Activated CD4-positive, alpha-beta T cell treated with anti-CD3 and anti-CD28 coated beads for 24 hours (primary cell): Measurements from ENCODE around the gene COMMD10.
"Not testable (repeated sequence)": the region's sequence is repeated elsewhere in the genome, so short reads cannot be mapped to it uniquely, and the experiment has no call there.

Source experiments
- DNase-seq, 2 donors: peaks; one replicate each; pipeline ENCODE4 v3.0.0-alpha.2; 2020; ENCODE audit warnings: low read depth in 2 of 2

The COMMD10 gene

GRCh38 chr5:116097301-116097700 lies 12.5 kb downstream of the COMMD10 start:
- DNase-seq = no peak

- DNase-seq = no peak
Measured at GRCh38 chr5:116098998-116099397, 14.2 kb downstream of the COMMD10 start.

GRCh38 chr5:116104941-116105340 lies 20.1 kb downstream of the COMMD10 start:
- not testable (repeated sequence) for DNase-seq

GRCh38 chr5:116115163-116115562 lies 30.3 kb downstream of the COMMD10 start:
- DNase-seq = no peak

GRCh38 chr5:116130471-116130870 lies 45.6 kb downstream of the COMMD10 start:
- DNase-seq = no peak

- no peak for DNase-seq
Measured at GRCh38 chr5:116130976-116131375, 46.2 kb downstream of the COMMD10 start.

GRCh38 chr5:116133281-116133680 lies 48.5 kb downstream of the COMMD10 start:
- no peak for DNase-seq

GRCh38 chr5:116135344-116135743 lies 50.5 kb downstream of the COMMD10 start:
- no peak for DNase-seq

- DNase-seq = peak in 1 of 2 donors; percentile 5
Measured at GRCh38 chr5:116137544-116138378, 52.9 kb downstream of the COMMD10 start.

- no peak for DNase-seq
Measured at GRCh38 chr5:116142495-116142894, 57.7 kb downstream of the COMMD10 start.

GRCh38 chr5:116144103-116144502 lies 59.3 kb downstream of the COMMD10 start:
- DNase-seq = no peak

- DNase-seq = no peak
Measured at GRCh38 chr5:116144991-116145390, 60.2 kb downstream of the COMMD10 start.

- DNase-seq = no peak
Measured at GRCh38 chr5:116145416-116145815, 60.6 kb downstream of the COMMD10 start.

- DNase-seq = no peak
Measured at GRCh38 chr5:116152169-116152568, 67.3 kb downstream of the COMMD10 start.

GRCh38 chr5:116153687-116154174 lies 68.9 kb downstream of the COMMD10 start:
- no peak for DNase-seq

GRCh38 chr5:116154252-116154651 lies 69.4 kb downstream of the COMMD10 start:
- no peak for DNase-seq

- DNase-seq = no peak
Measured at GRCh38 chr5:116154931-116155330, 70.1 kb downstream of the COMMD10 start.

- DNase-seq = no peak
Measured at GRCh38 chr5:116157902-116158301, 73.1 kb downstream of the COMMD10 start.

GRCh38 chr5:116159006-116159405 lies 74.2 kb downstream of the COMMD10 start:
- no peak for DNase-seq

- no peak for DNase-seq
Measured at GRCh38 chr5:116174111-116174510, 89.3 kb downstream of the COMMD10 start.

GRCh38 chr5:116176121-116176520 lies 91.3 kb downstream of the COMMD10 start:
- DNase-seq = no peak

GRCh38 chr5:116178925-116179324 lies 94.1 kb downstream of the COMMD10 start:
- DNase-seq = no peak

GRCh38 chr5:116209166-116209565 lies 124.3 kb downstream of the COMMD10 start:
- no peak for DNase-seq

- DNase-seq = no peak
Measured at GRCh38 chr5:116212225-116212624, 127.4 kb downstream of the COMMD10 start.
